Activated T-cell treated with anti-CD3 and anti-CD28 coated beads for 24 hours (primary cell): Measurements from ENCODE around the gene FSD2.

Experiments used
- DNase-seq: peaks from one replicate; pipeline ENCODE4 v3.0.0-alpha.2; 2020; ENCODE audit warnings: low read depth

Gene FSD2, protein sequence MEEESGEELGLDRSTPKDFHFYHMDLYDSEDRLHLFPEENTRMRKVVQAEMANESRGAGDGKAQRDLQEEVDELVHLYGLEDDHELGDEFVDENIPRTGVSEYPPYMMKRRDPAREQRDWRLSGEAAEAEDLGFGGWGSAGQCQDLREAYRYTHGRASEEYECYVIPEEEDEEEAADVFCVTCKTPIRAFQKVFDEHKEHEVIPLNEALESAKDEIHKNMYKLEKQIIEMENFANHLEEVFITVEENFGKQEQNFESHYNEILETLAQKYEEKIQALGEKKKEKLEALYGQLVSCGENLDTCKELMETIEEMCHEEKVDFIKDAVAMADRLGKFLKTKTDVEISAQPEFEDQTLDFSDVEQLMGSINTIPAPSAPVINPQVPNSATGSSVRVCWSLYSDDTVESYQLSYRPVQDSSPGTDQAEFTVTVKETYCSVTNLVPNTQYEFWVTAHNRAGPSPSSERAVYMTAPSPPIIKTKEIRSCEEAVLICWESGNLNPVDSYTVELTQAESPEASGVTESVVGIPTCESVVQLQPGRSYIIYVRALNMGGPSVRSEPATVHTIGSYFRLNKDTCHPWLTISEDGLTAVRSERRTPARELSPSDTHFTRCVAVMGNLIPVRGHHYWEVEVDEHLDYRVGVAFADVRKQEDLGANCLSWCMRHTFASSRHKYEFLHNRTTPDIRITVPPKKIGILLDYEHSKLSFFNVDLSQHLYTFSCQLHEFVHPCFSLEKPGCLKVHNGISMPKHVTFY

DNA sequence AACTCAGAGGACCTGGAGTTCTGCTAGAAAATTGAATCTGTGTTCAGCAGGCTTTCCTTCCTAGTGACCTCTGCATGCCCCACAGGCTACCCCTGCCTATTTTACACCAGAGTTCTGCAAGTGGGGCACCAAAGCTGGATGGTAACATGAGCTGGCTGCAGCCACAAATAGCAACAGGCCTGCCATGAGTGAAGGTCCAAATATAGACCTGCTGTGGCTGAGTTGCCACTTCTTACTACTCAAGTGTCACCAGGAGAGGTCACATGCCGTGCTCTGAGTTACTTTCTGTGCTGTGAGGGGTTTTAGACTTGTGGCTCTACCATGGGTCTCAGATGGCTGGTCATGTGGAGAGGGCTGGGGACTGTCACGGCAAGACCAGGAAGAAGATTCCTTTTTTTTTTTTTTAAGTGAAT lies at the start of gene FSD2:
FSD2 (minus strand) TSS at position 76 of the 413 bp plus-strand sequence. CDS start 18,679 bp downstream, outside the sequence.
- DNase-seq, result no peak

DNA sequence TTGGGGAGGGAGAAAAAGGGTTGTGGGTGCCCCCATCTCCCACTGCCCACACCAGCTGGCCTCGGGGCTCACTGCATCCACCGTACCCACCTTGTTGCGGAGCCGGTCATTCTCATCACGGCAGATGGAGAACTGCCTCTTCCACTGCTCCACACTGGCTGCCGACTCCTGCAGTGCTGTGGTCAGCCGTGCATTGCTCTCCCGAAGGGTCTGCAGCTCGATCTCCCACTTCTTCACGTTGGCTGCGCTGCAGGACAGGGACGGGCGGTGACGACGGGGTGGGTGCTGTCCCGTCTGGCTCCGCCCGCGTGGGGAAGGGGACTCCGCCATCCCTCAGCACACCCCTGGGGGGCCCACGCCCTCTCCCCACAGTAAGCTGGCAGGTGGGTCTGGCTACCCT lies 48.7 kb upstream of the FSD2 start:
- DNase-seq, result no peak

DNA sequence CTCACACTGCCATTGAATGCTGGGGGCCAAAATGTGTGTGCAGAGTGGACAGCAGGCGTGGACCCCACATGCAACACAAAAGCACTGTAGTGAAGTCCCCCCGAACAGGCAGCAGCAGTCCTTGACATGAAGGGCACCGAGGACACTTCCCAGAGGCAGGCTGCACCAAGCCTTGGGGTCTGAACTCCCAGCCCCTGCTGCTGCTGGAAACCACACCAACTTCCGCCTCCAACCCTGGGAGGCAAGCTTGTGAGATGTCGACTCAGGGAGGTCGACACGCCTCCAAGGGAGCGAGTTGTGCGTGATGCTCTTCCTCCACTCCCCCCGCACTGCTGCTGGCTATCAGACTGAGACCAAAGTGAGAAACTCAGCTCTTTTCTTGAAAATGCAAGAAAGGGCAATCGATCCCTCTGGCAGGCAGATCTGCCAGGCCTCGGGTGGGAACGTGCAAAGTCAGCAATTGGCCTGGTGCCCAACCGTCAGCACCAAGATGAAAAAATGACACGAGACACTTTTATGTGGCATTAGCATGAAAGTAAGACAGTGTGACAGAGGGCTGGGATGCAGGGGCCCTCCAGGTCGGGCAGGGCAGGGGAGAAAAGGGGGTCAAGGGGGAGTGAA lies 47.2 kb upstream of the FSD2 start:
- DNase-seq, result no peak

DNA sequence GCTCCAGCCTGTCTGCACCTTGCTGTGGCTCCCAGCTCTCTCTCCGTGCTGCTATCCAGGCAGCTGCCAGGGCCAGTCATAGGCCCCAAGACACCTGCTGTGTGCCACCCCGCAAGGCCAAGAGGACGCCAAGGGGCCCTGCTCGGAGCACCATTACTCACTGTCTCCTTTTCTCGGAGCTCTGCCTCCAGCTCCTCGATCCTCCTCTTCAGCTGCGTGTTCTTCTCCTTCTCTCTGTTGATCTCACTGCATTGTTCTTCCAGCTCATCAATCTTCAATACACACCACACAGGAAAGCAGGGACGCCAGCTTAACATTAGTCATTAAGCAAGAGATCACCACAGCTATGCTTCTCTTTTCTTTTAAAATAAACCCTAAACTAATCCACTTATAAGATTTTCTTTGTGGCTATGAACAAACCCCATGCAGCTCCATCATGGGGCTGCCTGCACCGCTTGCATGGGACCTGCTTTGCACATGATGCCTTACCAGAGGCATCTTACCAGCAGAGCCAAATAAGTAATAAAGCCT lies 46.2 kb upstream of the FSD2 start:
- DNase-seq, result no peak

DNA sequence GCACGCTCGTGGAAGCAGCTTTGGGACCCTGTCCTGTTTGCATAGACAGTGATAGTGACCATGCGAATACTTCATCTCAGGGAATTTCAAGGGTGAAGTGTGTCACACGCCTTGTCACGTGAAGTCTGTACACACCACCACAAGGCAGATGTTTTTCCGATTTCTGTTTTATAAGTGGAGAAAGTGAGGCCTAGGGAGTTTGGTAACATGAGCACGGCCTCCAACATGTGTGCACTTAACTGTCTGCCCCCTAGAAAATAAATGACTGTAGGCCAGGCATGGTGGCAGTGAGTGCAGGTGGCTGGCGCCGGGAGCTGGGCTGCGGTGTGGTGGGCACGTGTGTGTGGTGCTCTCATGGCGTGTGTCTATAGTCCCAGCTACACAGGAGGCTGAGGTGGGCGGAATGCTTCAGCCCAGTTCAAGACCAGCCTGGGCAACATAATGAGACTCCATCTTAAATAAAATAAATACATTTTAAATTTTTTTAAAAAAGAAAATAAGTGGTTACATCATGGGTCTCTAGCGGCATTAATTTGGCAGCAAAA lies 45.5 kb upstream of the FSD2 start:
- no peak for DNase-seq

DNA sequence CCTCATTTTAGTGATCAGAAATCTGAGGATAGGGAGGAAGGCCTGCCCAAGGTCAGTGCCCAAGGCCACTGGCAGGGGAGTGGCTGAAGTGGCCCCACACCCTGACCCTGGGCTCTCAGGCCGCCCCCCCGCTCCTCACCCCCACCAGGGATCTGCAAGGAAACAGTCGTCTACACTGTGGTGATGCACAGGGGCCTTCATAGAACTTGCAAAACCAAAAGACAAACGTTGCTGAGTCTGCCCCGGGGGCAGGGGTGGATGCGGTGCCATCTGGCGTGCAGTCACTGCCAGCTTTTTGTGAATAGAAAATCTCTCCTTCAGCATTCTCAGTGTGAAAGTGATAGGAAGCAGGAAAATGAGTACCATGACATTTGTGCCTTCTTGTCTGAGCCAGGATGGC lies 44.9 kb upstream of the FSD2 start:
- no peak for DNase-seq

DNA sequence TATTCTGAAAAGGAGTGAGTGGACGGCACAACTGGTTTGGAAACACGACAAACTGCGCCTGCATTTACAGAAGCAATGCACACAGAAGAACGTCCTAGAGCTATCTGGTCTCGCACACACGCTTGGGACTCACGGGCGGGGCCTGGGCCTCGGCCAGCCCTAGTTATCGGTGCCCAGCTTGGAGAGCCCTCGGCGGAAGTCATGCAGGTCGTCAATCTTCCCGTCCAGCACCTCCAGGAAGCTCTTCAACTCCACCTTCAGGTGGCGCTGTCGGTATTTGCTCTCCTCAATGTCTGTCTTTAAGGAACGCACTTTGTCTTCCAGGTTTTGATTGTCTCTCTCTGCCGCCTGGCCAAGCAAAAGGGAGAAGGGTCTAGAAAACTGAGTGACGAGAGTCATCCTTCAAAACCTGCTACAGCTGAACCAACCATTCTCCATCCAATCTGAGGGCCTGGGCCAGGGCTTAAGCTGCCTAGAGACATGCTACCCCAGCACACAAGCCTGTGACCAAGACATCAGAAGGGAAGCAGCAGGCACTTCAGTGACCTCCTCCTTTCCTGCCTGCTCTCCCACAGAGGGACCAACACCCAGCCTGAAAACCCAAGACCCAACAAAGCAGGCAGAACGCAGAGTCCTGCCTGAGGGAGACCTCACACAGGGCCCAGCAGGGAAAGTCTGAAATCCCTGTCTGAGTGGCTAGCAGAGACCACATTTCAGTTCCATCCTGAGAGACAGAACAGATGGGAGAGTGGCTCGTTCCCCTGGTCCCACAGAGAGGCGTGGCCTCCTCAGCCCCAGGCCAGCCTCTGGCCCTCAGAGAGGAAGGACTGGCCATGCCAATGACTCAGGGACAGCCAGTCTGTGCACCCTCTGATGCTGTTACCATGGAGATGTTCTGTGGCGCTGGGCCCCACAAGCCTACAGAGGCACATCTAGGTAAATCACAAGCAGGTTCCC lies 44.0 kb upstream of the FSD2 start:
- peak; percentile 28 for DNase-seq

DNA sequence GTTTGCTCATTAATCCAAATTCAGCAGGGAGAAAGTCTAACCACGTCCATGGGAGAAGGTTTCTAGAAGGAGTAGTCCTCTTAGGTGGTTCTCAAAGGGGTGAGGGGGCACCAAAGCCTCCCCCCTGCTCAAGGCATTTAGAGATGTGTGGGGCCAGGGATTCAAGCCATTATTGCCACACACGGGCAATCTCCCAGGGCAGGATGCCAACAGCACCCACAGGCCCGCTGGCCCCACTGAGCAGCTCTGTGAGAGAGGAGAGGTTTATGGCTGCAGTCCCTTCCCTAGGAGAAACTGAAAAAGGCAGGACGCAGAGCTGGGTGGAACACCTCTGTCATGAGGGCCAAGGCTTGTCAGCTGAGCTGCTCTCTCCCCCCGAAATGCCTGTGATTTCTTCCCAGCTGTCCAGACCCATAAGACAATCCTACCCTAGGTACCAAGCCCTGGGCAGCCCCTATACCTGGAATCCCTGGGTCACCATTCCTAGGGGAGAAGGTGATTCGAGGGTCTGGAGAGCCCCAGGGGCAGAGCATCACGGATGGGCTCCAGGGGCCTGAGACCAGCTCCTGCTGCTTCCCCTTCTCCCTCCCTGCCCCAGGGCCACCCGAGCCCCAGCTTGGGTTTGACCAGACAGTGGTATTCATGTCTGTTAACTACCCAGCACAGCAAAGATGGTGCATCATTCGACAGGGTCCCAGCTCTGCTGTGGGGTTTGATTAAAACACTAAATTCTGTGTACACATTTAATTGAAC lies 42.5 kb upstream of the FSD2 start:
- no peak for DNase-seq

DNA sequence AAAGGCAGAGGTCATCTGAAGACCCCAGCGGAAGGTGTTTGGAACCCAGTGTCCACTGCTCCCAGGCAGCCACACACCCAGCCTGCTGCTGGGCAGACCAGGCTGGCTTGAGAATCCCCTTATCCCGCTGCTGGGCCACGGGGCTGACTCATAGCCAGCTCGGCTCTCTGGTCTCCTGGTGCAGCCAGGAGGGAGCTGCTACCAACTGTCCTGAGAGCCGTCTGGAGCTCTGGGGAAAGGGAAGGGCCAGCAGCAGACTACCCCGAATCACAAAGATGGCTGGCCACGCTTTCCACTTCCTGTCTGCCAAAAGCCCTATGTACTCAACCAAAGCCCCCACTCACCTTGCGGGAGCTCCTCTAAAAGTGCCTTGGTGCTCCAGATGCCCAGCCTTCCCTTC lies 41.8 kb upstream of the FSD2 start:
- no peak for DNase-seq

DNA sequence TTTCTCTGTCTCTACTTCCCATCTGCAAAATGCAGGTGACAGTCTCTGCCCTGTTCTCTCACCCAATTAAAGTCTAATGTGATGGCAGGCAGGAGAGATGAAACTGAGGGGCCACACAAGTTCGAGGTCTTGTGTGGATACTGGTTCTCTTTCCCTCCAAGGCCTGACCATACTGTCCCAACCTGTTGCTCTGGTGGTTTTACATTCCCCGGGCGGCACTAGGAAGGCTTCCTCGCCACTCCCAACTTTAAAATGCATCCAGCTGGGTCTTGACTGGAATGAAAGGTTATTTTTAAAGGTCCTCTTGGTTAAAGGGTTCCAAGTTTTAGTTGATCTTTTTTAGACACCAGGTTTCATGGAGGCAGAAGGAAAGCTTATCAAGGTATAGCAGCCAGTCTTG lies 40.8 kb upstream of the FSD2 start:
- no peak for DNase-seq

DNA sequence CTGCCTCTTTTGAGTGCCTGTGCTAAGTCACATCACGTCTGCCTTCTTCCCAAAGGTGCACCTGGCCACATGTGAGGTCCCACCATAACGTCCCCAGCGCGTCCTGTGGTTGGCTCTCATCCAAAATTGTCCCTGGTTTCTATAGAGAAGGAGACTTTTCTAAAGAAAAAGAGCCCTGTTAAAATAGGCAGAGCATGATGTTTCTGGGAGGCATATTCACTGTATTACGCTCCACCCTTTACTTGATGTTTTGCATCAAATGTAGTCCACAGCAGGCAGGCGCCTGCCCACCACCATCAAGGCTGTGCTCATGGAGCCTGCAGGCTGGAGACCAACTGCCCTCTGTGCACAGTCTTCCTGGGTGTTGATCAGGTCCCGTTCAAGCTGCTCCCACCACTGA lies 39.8 kb upstream of the FSD2 start:
- DNase-seq, result no peak

DNA sequence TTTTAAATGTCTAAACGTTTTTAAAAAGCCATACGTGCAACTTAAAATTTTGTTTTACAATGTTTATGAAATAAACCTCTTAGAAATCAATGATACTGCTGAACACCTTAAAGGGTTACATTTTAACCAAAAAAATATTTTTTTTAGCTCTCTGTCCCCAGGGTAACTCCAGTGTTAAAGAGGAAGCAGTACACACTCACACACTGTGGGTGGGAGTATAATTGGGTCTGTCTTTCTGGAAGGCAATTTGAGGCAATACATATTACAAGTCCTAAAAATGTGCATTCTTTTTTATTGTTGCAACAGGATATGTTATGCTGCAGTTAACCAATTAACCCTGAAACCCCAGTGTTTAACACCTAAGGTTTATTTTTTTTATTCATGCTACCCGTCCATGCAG lies 37.7 kb upstream of the FSD2 start:
- DNase-seq, result no peak

DNA sequence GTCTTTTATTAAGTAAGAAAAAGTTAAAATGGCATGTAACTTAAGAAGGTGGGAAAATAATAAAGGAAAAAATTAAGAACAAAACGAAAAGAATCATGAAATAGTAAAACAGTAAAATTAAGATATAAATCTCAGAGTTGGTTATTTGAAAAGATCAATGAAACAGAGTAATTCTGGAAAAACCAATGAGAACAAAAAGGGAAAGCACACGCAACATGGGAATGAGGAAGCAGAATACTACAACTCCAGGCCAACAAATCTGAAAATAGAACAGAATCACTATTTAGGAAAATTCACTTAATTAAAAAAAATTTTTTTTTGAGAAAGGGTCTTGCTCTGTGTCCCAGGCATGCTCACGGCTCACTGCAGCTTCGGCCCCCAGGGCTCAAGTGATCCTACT lies 34.3 kb upstream of the FSD2 start:
- DNase-seq, result no peak

DNA sequence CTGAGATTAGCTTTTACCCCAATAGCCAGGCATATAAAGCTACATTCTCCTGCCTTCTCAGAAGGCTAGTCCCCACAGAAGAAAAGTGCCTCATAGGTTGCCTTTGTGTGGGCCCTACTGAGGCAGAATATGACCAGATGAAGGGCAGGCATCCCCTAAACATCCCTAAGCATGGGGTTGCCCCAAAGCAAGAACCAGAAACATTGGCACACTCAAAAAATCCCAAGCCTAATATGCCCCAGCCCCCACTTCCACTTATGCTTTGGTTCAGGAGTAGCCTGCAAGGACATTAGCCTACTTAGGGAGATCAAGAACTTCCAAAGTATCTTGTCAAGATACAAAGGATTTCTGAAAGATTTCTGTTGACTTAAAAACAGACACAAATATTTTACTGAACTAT lies 33.3 kb upstream of the FSD2 start:
- no peak for DNase-seq

DNA sequence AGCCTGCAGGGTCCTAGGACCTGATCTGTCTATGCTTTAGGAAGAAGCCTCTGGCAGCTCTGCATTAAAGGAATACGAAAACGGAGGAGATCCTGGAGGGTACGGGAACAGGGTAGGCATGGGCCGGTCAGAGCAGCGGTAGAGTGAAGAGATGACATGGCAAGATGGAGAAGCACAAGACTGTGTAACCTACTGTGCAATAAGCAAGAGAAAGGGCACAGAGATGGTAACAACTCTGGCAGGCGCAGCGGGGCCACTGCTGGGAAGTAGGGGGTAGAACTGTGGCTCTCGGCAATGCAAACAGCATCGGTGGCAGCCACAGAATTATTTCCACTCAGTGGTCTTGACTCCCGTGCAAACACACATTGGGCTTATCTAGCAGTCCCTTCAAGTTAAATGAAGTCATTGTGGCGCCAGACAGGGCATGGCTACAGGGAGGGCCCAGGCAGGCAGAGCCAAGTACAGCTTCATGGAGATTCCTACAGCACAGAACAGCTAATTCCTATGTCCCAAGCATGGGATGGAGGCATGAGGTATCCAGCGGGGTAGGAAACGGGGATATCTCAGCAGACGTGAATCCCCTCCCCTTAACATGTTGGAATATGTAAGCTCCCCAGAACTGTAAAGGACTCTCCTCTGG lies 32.3 kb upstream of the FSD2 start:
- DNase-seq, result no peak

DNA sequence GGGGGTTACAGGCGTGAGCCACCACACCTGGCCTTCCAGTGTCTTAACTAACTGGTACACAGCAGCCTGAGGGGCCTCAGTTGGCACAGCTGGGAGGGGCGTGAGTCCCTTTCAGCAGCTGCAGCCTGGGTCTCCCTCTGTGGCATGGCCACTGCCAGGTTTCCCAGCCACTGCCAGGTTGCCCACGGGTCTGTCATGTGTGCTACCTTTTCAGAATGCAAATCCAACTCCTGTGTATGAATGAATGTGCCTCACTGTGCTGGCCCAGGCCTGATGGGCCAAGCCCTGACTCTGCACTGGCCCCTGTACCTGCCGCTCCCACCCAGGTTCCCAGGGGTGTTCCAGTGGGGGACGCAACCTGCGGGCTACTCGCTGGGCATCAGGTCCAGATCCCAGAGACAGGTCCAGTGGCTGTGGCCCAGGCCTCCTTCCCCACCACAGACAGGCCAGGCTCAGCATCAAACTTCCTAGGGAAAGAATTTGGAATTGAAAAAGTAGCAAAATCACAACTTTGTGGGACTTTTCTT lies 29.6 kb upstream of the FSD2 start:
- DNase-seq, result no peak

DNA sequence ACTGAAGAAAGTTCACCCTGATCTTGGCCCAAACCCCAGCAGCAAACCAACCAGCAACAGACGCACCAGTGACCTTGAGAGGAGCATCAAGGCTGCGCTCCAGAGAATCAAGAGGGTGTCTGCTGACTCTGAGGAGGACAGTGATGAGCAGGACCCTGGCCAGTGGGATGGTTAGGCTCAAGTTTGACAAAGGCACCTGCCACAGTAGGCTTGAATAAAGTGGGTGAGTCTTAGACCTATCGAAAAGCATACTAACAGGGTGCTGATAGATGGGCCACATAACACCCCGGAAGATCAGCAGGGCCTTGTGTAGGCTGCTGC lies 27.5 kb upstream of the FSD2 start:
- no peak for DNase-seq

DNA sequence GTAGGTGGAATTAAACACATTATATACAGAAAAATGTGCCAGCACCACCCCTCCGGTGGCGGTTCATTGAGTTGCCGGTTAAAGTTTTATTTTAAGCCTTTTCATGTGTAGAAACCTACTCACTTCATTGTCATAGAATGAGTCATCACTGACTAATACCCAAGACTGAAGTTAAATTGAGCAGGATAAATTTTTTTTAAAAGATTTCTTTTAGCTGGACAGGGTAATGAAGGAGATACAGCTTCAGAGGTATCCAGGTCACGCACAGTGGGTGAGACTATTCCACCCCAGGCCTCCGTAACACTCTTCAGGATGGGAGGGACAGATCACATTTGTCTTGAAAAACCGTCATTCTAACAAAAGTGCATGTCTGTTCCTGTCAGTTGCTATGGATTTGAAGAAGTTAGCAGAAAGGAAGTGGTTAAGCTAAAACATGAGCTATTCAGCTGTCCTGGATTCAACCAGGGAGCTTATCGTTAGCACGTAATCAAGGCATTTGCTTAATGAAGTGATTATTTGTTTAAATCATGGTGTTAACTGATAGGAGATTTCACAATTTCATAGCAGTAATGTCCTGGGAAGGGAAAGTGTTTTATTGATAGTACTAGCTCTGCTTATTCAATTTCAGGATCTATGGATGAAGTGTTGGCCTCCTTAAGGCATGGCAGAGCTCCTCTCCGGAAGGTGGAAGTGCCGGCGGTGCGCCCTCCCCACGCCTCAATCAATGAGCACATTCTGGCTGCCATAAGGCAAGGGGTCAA lies 26.9 kb upstream of the FSD2 start:
- peak; percentile 35 for DNase-seq

DNA sequence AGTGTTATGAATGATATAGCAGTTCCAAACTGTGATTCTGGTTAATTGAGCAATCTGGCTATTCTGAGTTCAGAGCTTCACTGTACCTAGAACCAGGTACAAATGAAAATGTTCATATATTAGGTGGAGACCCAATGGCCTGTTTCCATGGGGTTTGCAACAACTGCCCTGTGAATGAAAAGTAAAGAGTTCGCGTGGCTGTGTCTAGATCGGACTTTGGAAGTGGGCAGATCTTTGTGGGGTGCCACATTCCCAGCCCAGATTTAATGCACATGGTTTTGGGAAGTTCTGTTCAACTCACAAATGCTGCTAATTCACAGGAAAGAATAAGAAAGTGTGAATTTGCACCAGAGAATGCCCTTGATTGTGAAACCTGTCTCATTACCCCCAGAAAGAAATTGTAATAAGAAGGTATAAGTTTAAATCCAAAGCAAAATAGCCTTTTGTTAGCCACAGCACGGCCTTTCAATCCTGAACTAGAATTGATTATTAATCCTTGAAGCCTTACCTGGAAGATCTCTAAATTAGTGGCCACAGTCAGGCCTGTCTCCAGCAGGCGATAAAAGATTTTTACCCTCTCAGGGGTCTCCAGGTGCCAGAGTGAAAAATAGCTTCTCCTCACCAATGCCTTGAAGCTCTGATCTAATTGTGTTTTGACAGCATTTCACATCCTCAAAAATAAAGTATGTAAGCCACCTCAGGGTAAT lies 26.2 kb upstream of the FSD2 start:
- no peak for DNase-seq
